ENCODE measurements around the gene TECPR1. TPM values are rescaled to one million over a fixed set of nuclear protein-coding genes. Genes with fewer than 3 reads are reported as not detected.

Gene TECPR1
- total RNA-seq, 1 donor from 2014 or later: 174 TPM

DNA sequence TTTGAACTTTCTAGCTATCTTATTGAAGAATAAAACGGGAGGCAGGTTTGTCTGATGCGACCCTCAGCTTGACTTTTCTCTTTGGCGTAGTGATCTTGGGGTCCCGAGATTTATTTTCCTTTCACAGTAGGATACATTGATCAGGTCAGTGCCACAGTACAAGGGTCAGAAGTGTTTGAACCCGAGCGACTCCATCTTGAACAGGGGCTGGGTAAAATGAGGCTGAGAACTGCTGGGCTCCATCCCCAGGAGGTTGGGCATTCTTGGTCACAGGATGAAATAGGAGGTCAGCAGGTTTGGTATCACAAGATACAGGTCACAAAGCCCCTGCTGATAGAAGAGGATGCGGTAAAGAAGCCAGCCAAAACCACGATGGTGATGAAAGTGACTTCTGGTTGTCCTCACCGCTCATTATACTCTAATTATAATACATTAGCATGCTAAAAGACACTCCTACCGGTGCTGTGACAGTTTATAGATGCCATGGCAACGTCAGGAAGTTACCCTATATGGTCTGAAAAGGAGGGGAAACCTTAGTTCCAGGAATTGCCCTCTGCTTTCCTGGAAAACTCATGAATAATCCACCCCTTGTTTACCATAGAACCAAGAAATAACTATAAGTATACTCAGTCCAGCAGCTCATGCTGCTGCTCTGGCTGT is 3.0 kb upstream of the TECPR1 start:
- DNase-seq: no peak
- no peak overlapping the region for H3K4me3 Mint-ChIP-seq (ENCODE audit: unreplicated experiment)
- peaks cover 9% of the 10 kb centered on the region for H3K27me3 Mint-ChIP-seq (ENCODE audit: unreplicated experiment)
- H3K27ac Mint-ChIP-seq (ENCODE audit: unreplicated experiment): peak overlapping the region; percentile 6
- TF ChIP-seq, protein P1, sequence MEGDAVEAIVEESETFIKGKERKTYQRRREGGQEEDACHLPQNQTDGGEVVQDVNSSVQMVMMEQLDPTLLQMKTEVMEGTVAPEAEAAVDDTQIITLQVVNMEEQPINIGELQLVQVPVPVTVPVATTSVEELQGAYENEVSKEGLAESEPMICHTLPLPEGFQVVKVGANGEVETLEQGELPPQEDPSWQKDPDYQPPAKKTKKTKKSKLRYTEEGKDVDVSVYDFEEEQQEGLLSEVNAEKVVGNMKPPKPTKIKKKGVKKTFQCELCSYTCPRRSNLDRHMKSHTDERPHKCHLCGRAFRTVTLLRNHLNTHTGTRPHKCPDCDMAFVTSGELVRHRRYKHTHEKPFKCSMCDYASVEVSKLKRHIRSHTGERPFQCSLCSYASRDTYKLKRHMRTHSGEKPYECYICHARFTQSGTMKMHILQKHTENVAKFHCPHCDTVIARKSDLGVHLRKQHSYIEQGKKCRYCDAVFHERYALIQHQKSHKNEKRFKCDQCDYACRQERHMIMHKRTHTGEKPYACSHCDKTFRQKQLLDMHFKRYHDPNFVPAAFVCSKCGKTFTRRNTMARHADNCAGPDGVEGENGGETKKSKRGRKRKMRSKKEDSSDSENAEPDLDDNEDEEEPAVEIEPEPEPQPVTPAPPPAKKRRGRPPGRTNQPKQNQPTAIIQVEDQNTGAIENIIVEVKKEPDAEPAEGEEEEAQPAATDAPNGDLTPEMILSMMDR (IDR thresholded peaks at IDR 0.05; ENCODE audit: partially characterized antibody, unreplicated experiment): no peak
- no peaks in the 10 kb centered on the region for H3K36me3 Mint-ChIP-seq (ENCODE audit: unreplicated experiment)
- peaks cover 16% of the 10 kb centered on the region for H3K4me1 Mint-ChIP-seq (ENCODE audit: low read depth, unreplicated experiment)
- H3K9me3 Mint-ChIP-seq (ENCODE audit: unreplicated experiment): peaks cover 12% of the 10 kb centered on the region

DNA sequence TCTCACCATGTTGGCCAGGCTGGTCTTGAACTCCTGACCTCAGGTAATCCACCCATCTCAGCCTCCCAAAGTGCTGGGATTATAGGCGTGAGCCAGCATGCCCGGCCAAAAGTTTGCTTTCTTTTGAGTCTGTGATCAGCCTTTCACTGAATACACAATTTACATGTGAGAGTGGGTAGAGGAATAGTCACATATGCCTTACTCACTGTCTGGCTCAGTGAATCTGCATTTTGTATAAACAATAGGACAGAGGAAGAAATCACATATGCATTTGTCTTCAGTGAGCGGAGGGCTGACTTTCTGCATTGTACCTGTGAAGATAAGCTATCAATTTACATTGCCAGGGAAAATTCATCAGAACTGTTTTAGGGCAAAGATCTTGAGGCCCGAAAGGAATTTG is 2.5 kb upstream of the TECPR1 start:
- Mint-ChIP-seq H3K36me3 (ENCODE audit: unreplicated experiment) (no peaks in the 10 kb centered on the region), H3K4me3 (ENCODE audit: unreplicated experiment) (no peak overlapping the region), H3K27ac (ENCODE audit: unreplicated experiment) (no peak overlapping the region), H3K27me3 (ENCODE audit: unreplicated experiment) (peaks cover 12% of the 10 kb centered on the region), H3K9me3 (ENCODE audit: unreplicated experiment) (peaks cover 15% of the 10 kb centered on the region), H3K4me1 (ENCODE audit: low read depth, unreplicated experiment) (peaks cover 19% of the 10 kb centered on the region)
- TF ChIP-seq, protein P1 (IDR thresholded peaks at IDR 0.05; ENCODE audit: partially characterized antibody, unreplicated experiment): no peak
- DNase-seq: no peak

DNA sequence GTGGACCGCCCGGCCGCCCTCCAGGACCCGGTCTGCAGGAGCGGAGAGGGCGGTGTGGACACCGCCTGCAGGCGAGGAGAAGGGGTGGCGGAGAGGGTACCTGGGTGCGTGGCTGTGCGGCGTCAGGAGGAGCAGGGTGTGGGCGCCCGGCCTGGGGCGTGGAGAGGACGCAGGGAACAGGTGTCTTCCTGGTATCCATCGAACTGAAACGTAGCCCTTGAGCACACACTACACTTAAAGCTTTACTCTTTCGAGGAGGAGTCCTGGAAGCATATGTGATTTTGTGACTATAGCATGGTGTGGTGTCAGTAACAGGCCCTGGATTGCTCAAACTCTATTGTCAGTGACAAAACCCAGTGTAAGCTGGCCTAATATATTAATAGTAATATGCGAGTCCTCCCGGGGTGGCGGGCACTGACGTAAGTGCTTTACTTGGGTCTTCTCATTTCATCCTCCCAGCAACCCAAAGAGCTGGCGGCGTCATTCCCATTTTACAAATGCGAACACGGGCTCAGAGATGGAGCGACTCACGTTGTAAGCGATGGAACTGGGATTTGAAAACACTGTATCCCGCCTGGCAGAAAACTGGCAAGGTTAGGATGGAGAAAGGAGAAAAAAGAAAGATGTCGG is 508 bp upstream of the TECPR1 start:
- no peak for DNase-seq
- Mint-ChIP-seq H3K9me3 (ENCODE audit: unreplicated experiment) (peaks cover 17% of the 10 kb centered on the region), H3K27me3 (ENCODE audit: unreplicated experiment) (peaks cover 12% of the 10 kb centered on the region), H3K4me3 (ENCODE audit: unreplicated experiment) (peak overlapping the region; percentile 92), H3K27ac (ENCODE audit: unreplicated experiment) (peak overlapping the region; percentile 72), H3K4me1 (ENCODE audit: low read depth, unreplicated experiment) (peaks cover 22% of the 10 kb centered on the region), H3K36me3 (ENCODE audit: unreplicated experiment) (no peaks in the 10 kb centered on the region)
- TF ChIP-seq, protein P1 (IDR thresholded peaks at IDR 0.05; ENCODE audit: partially characterized antibody, unreplicated experiment): no peak

DNA sequence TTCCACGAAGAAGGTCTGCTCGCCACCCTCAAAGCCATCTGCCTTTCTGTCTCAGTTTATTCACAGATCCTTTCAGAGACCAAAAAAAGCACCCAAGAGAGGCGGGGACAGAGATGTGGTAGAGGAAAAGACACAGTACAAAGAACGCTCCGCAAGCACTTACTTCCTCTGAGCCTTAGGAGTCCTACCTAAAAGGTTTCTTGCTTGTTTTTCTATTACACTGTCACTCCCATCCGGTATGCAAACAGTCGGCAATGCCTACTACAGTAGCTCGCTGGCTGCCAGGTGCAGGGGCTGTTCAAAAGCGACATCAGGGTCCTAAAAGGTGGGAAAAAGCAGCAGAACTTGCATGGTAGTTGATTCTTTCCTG is 816 bp downstream of the TECPR1 start:
- H3K4me1 Mint-ChIP-seq (ENCODE audit: low read depth, unreplicated experiment): peaks cover 15% of the 10 kb centered on the region
- no peaks in the 10 kb centered on the region for H3K36me3 Mint-ChIP-seq (ENCODE audit: unreplicated experiment)
- H3K27ac Mint-ChIP-seq (ENCODE audit: unreplicated experiment): peak overlapping the region; percentile 97
- TF ChIP-seq, protein P1 (IDR thresholded peaks at IDR 0.05; ENCODE audit: partially characterized antibody, unreplicated experiment): no peak
- peaks cover 17% of the 10 kb centered on the region for H3K9me3 Mint-ChIP-seq (ENCODE audit: unreplicated experiment)
- DNase-seq: no peak
- H3K4me3 Mint-ChIP-seq (ENCODE audit: unreplicated experiment): peak overlapping the region; percentile 92
- H3K27me3 Mint-ChIP-seq (ENCODE audit: unreplicated experiment): peaks cover 15% of the 10 kb centered on the region

DNA sequence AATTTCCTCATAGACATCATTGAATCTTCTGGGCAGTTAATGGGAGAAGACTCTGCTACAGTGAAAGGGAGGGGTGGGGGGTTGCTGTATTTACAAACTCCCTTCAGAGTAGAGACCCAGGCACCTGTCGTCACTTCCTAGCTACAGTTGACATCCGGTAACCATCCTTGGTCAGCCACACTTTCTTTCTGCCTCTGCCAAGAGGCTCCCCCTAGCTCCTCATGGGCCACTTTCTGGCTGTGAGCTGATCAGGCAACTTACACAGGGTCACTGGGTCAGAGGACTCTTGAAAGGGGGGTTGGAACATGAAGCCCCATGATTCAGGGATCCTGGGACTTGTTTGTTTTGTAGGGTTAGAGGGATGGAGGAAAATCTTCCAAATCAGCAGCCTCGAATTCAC is 1.2 kb downstream of the TECPR1 start:
- peak overlapping the region; percentile 97 for H3K27ac Mint-ChIP-seq (ENCODE audit: unreplicated experiment)
- peak overlapping the region; percentile 92 for H3K4me3 Mint-ChIP-seq (ENCODE audit: unreplicated experiment)
- H3K27me3 Mint-ChIP-seq (ENCODE audit: unreplicated experiment): peaks cover 15% of the 10 kb centered on the region
- peaks cover 17% of the 10 kb centered on the region for H3K9me3 Mint-ChIP-seq (ENCODE audit: unreplicated experiment)
- no peak for DNase-seq
- TF ChIP-seq, protein P1 (IDR thresholded peaks at IDR 0.05; ENCODE audit: partially characterized antibody, unreplicated experiment): no peak
- H3K4me1 Mint-ChIP-seq (ENCODE audit: low read depth, unreplicated experiment): peaks cover 13% of the 10 kb centered on the region
- no peaks in the 10 kb centered on the region for H3K36me3 Mint-ChIP-seq (ENCODE audit: unreplicated experiment)

Measured in glutamatergic neuron (in vitro differentiated cells).